Endothelial cell of hepatic sinusoid (primary cell): ENCODE results near the gene KIRREL3.
"Not testable (repeated sequence)": the region's sequence is repeated elsewhere in the genome, so short reads cannot be mapped to it uniquely, and the experiment has no call there.

Source experiments
- in situ Hi-C: cut with HindIII; loops from 2 replicates; pipeline ENCODE4 v1.10.0; 2017; ENCODE audit warnings: low sequenced_read_pairs

Gene KIRREL3

GRCh38 chr11:126963115-126963514 is 37.5 kb downstream of the KIRREL3 start:
- in situ Hi-C loops, result no loop called here

GRCh38 chr11:126959700-126960099 is 40.9 kb downstream of the KIRREL3 start:
- in situ Hi-C loops, result no loop called here

GRCh38 chr11:126956635-126957034 is 43.9 kb downstream of the KIRREL3 start:
- in situ Hi-C loops, result no loop called here

GRCh38 chr11:126952533-126952932 is 48.0 kb downstream of the KIRREL3 start:
- in situ Hi-C loops, result not testable (repeated sequence)

GRCh38 chr11:126951465-126951864 is 49.1 kb downstream of the KIRREL3 start:
- in situ Hi-C loops, result no loop called here

GRCh38 chr11:126949066-126949891 is 51.3 kb downstream of the KIRREL3 start:
- in situ Hi-C loops, result no loop called here

- in situ Hi-C loops, result no loop called here
These were observed 52.0 kb downstream of the KIRREL3 start for GRCh38 chr11:126948563-126948962.

- in situ Hi-C loops, result no loop called here
These were observed 55.3 kb downstream of the KIRREL3 start for GRCh38 chr11:126945319-126945718.

GRCh38 chr11:126943316-126943715 is 57.3 kb downstream of the KIRREL3 start:
- in situ Hi-C loops, result no loop called here

GRCh38 chr11:126942146-126942545 is 58.4 kb downstream of the KIRREL3 start:
- in situ Hi-C loops, result no loop called here

GRCh38 chr11:126939552-126939951 is 61.0 kb downstream of the KIRREL3 start:
- in situ Hi-C loops, result no loop called here

- in situ Hi-C loops, result no loop called here
These were observed 61.9 kb downstream of the KIRREL3 start for GRCh38 chr11:126938718-126939117.

GRCh38 chr11:126930091-126930841 is 70.3 kb downstream of the KIRREL3 start:
- in situ Hi-C loops, result no loop called here

GRCh38 chr11:126929179-126930061 is 71.2 kb downstream of the KIRREL3 start:
- in situ Hi-C loops, result no loop called here

- in situ Hi-C loops, result no loop called here
These were observed 72.9 kb downstream of the KIRREL3 start for GRCh38 chr11:126927623-126928022.

GRCh38 chr11:126926376-126926791 is 74.2 kb downstream of the KIRREL3 start:
- in situ Hi-C loops, result no loop called here

- in situ Hi-C loops, result no loop called here
These were observed 75.1 kb downstream of the KIRREL3 start for GRCh38 chr11:126925321-126926093.

- in situ Hi-C loops, result no loop called here
These were observed 76.1 kb downstream of the KIRREL3 start for GRCh38 chr11:126924376-126925040.

GRCh38 chr11:126920833-126921232 is 79.7 kb downstream of the KIRREL3 start:
- in situ Hi-C loops, result no loop called here
